ENCODE data around the gene CEP112.
A peak's percentile ranks its signal among the peaks of the same experiment; 100 is the strongest.

DNA sequence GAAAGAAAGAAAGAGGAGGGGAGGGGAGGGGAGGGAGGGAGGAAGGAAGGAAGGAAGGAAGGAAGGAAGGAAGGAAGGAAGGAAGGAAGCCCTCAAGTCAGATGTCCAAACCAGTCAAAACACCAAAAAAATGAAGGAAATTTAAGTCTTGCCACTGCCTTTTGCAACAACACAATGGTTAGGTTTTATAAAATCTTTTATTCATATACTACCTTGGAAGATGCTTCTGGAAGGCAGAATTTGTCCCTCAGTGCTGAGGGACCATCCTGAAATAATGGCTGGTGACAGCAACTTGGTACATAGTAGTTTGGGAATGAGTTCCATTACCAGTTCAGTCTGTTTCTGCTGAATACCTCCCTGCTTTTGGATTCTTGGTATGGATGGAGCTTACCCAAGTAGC, 29.4 kb upstream of the CEP112 start:
- TF ChIP-seq POLR2AphosphoS5 (IDR thresholded peaks at IDR 0.05; ENCODE audit: borderline replicate concordance, low read depth, low read length) (peak; percentile 37; the same call in 1 of the 2 replicates), EZH2 (IDR thresholded peaks at IDR 0.05) (no peak)

All from SK-N-MC (cell line).